Measurements from ENCODE around the gene UBXN2A. TPM values are rescaled to one million over a fixed set of nuclear protein-coding genes. Genes with fewer than 3 reads are reported as not detected.

Gene UBXN2A
- 12.6 and 16.0 TPM in 2 replicates for total RNA-seq (2013; cell fraction: nucleolus; rRNA removed)
- total RNA-seq (2014; rRNA removed), result 13.4 and 15.7 TPM in 2 replicates
- 16.6 and 16.8 TPM in 2 replicates for total RNA-seq (2014; rRNA removed; fragmentation: Illumina TruSeq; extraction: Trizol)
- 14.0 and 15.8 TPM in 2 replicates for total RNA-seq (2021)
- 5.8 TPM for polyA plus RNA-seq (2011; ENCODE audit: low read depth)
- 11.8 and 19.2 TPM in 2 replicates for polyA plus RNA-seq (2011; rRNA removed)
- polyA plus RNA-seq (2011; cell fraction: cytosol; rRNA removed), result 4.7 and 5.3 TPM in 2 replicates
- 1.7 and 2.3 TPM in 2 replicates for polyA plus RNA-seq (2011; cell fraction: nucleus; rRNA removed)
- 8.7 and 10.3 TPM in 2 replicates for polyA plus RNA-seq (2012)
- polyA plus RNA-seq (2014; fragmentation: Illumina TruSeq; extraction: Trizol), result 17.6 and 19.0 TPM in 2 replicates
- 1 to 10 TPM; 3.7 to 7.2 TPM for polyA plus RNA-seq (2014; fragmentation: Nextera tagmentation; extraction: Ambion mirVana)
- polyA plus RNA-seq (2014; rRNA removed), result 10.8 and 10.9 TPM in 2 replicates
- 10 to 100 TPM; 19.2 to 23.5 TPM for polyA plus RNA-seq (2016; fragmentation: Nextera tagmentation; extraction: Ambion mirVana)
- 5.2 and 5.8 TPM in 2 replicates for polyA minus RNA-seq (2011; rRNA and poly(A)+ RNA removed)
- polyA minus RNA-seq (2011; cell fraction: cytosol; rRNA and poly(A)+ RNA removed), result 4.0 and 4.7 TPM in 2 replicates
- polyA minus RNA-seq (2011; cell fraction: nucleus; rRNA and poly(A)+ RNA removed), result 2.1 and 5.5 TPM in 2 replicates
- Bru-seq, nascent RNA, result percentile 72 among the genes with signal in this experiment
- BruChase-seq, experiment 1, labeled RNA remaining after a 6-hour chase, result percentile 71 among the genes with signal in this experiment
- percentile 70 among the genes with signal in this experiment for BruChase-seq, experiment 2, labeled RNA remaining after a 2-hour chase
- long read RNA-seq, experiment 1, full-length matches to known transcripts, result 25 of 29 reads
- long read RNA-seq, experiment 1, partial matches to known transcripts, result 0 of 29 reads
- long read RNA-seq, experiment 1, other reads (novel, unspliced or antisense), result 4 of 29 reads
- long read RNA-seq, experiment 2, full-length matches to known transcripts, result 59 of 84 reads
- long read RNA-seq, experiment 2, partial matches to known transcripts, result 9 of 84 reads
- long read RNA-seq, experiment 2, other reads (novel, unspliced or antisense), result 16 of 84 reads

- Histone ChIP-seq H4K20me1 (ENCODE audit: control insufficient read depth, insufficient read depth) (no peaks in the 10 kb centered on the region), H3K79me2 (ENCODE audit: control insufficient read depth, insufficient read depth, low read length) (peaks cover 38% of the 10 kb centered on the region), H2AFZ (ENCODE audit: control insufficient read depth, low read depth, low read length) (peak within 1 kb of the TSS; percentile 97), H3K4me2 (ENCODE audit: control insufficient read depth, insufficient read depth) (peak within 1 kb of the TSS; percentile 99), H3K4me3 (peak within 1 kb of the TSS; percentile 96), H3K4me1 (ENCODE audit: control insufficient read depth, insufficient read depth, low read length) (peaks cover 7% of the 10 kb centered on the region; the same call in 1 of the 2 replicates), H3K27ac (ENCODE audit: control insufficient read depth, insufficient read depth) (peak within 1 kb of the TSS; percentile 87), H3K9me3 (replicated peaks; ENCODE audit: control insufficient read depth, insufficient read depth, low read length) (no peaks in the 10 kb centered on the region), H3K36me3 (ENCODE audit: control insufficient read depth in 2 of 2, insufficient read depth in 2 of 2, low read length in 1 of 2) (no peaks in the 10 kb centered on the region), H3K9ac (ENCODE audit: control insufficient read depth, insufficient read depth, low read length) (peak within 1 kb of the TSS; percentile 80), H3K27me3 (replicated peaks in 1 of 2; ENCODE audit: control insufficient read depth in 2 of 2, insufficient read depth in 2 of 2, low read length in 1 of 2) (no peaks in the 10 kb centered on the region)
- DNase-seq (ENCODE audit: low read depth, low spot score) (no peak), FAIRE-seq (no peak), ATAC-seq (peak; percentile 80)
- under 1% methylated on average over 61 of the region's 77 CpGs for WGBS (ENCODE audit: insufficient coverage, insufficient replicate concordance, low lambda C conversion rate, missing lambda C conversion rate)
- RAD21 ChIA-PET (ENCODE audit: unreplicated experiment), result interaction anchor here (0.6 to 4.7 kb wide), 6 partner anchors 11 to 144 kb away, joined by 3 to 84 read pairs (median 4); partner anchors contain the start of genes ATAD2B and TP53I3
- CTCF ChIA-PET, result interaction anchor here (0.6 to 4.9 kb wide), 6 partner anchors 11 to 1361 kb away, joined by 3 to 58 read pairs (median 4); partner anchors contain the start of gene ATAD2B
- BruUV-seq (replicated peaks), result no TSS peak
- in situ Hi-C loops (cut with MboI), result no loop called here
- SMC1A ChIA-PET (ENCODE audit: uncharacterized antibody, unreplicated experiment), result interaction anchor here (0.7 to 8.1 kb wide), 4 partner anchors 13 to 116 kb away, joined by 3 to 65 read pairs (median 8); partner anchors contain the start of gene ATAD2B
- intact Hi-C loops (cut with micrococcal nuclease; ENCODE audit: unreplicated experiment), result loop anchor here (1.0 kb wide), 1 partner anchor 13 kb away; the partner anchor contains the start of gene ATAD2B
- POLR2A ChIA-PET, result interaction anchor here (0.7 to 5.3 kb wide), 3 partner anchors 8 to 42 kb away, joined by 3 to 97 read pairs (median 6); partner anchors contain the start of gene ATAD2B
- TF ChIP-seq YBX1 (IDR thresholded peaks at IDR 0.05) (no peak), SIN3A (IDR thresholded peaks at IDR 0.05; ENCODE audit: low read depth, low read length) (peak; percentile 73; the same call in 1 of the 2 replicates), NBN (IDR thresholded peaks at IDR 0.05) (0 out of 2 replicates have a peak, but pooled peaks have one; percentile 38), NR2C2 (IDR thresholded peaks at IDR 0.05; ENCODE audit: borderline replicate concordance, control insufficient read depth, insufficient read length, low read depth) (no peak), IRF4 (IDR thresholded peaks at IDR 0.05; ENCODE audit: low read depth, low read length) (no peak), ZNF217 (IDR thresholded peaks at IDR 0.05) (peak; percentile 58; the same call in 1 of the 2 replicates), HSF1 (IDR thresholded peaks at IDR 0.05; ENCODE audit: low read depth, low read length) (no peak), BHLHE40 (IDR thresholded peaks at IDR 0.05; ENCODE audit: borderline replicate concordance in 1 of 2, low read depth in 2 of 2, low read length in 1 of 2) (peak in 1 of 2 experiments; percentile 69; a peak in 2 of 4 replicates), SPI1 (IDR thresholded peaks at IDR 0.05; ENCODE audit: borderline replicate concordance, insufficient read depth, low read depth, low read length) (no peak), GABPA (IDR thresholded peaks at IDR 0.05; ENCODE audit: low read depth) (no peak), MXI1 (IDR thresholded peaks at IDR 0.05; ENCODE audit: low read depth, low read length) (peak; percentile 53; the same call in 1 of the 2 replicates), FOS (IDR thresholded peaks at IDR 0.05; ENCODE audit: borderline replicate concordance, extremely low read depth, insufficient read length) (no peak), EZH2 (IDR thresholded peaks at IDR 0.05; ENCODE audit: borderline replicate concordance, control insufficient read depth, low read depth, low read length) (no peak), MTA2 (IDR thresholded peaks at IDR 0.05; ENCODE audit: low read depth) (no peak), MTA3 (IDR thresholded peaks at IDR 0.05; ENCODE audit: borderline replicate concordance, low read length) (no peak), RUNX3 (IDR thresholded peaks at IDR 0.05; ENCODE audit: low read length) (no peak), ZBED1 (IDR thresholded peaks at IDR 0.05; ENCODE audit: borderline replicate concordance) (no peak), EGR1 (IDR thresholded peaks at IDR 0.05; ENCODE audit: borderline replicate concordance in 1 of 2, low read depth in 2 of 2, low read length in 2 of 2) (no peak), BRCA1 (IDR thresholded peaks at IDR 0.05; ENCODE audit: low read depth, low read length) (no peak)
These were observed at the start of gene UBXN2A for GRCh38 chr2:23939987-23940717. Gene UBXN2A (plus strand): TSS chr2:23940463. CDS start chr2:23958315, 17,852 bp downstream.
